Natural killer cell (primary cell): Measurements from ENCODE around the gene CSGALNACT2. TPM values are rescaled to one million over a fixed set of nuclear protein-coding genes. Genes with fewer than 3 reads are reported as not detected.

ENCODE experiments used
- ATAC-seq, 3 donors: fragments of 150-1000 bp in 2 of 3; fragments of 200-7000 bp in 1 of 3; cut with Tn5 transposase; 1 replicate in 1 of 3; 2 replicates in 2 of 3; pipeline ENCODE4 v1.10.0; 2021; ENCODE audit warnings: mild to moderate bottlenecking in 2 of 3, moderate library complexity in 2 of 3
- DNase-seq, 2 donors: peaks; one replicate each; pipeline versions ENCODE4 v3.0.0 to v3.0.0-alpha.2; 2013 to 2021; ENCODE audit warnings: mixed read lengths in 1 of 2
- H3K27ac ChIP-seq: one replicate; pipeline ENCODE4 v1.5.1; 2013; ENCODE audit warnings: mild to moderate bottlenecking, low read length
- H3K27me3 ChIP-seq: one replicate; pipeline ENCODE4 v1.6.1; 2013; ENCODE audit warnings: low read length; ENCODE audit not compliant: control insufficient read depth, insufficient read depth
- H3K36me3 ChIP-seq: one replicate; pipeline ENCODE4 v1.6.1; 2013; ENCODE audit warnings: low read length; ENCODE audit not compliant: control insufficient read depth, insufficient read depth
- H3K4me1 ChIP-seq: one replicate; pipeline ENCODE4 v1.6.1; 2013; ENCODE audit warnings: low read length; ENCODE audit not compliant: control insufficient read depth, insufficient read depth
- H3K4me3 ChIP-seq: one replicate; pipeline ENCODE4 v1.5.1; 2013; ENCODE audit warnings: low read length
- H3K9me3 ChIP-seq: one replicate; pipeline ENCODE4 v1.6.1; 2013; ENCODE audit warnings: low read length; ENCODE audit not compliant: control insufficient read depth, insufficient read depth
- H3K27ac Mint-ChIP-seq, 2 donors: one replicate each; pipeline ENCODE4 v1.8.0; 2022; ENCODE audit warnings: mild to moderate bottlenecking in 2 of 2, mixed read lengths in 2 of 2, moderate library complexity in 1 of 2
- H3K27me3 Mint-ChIP-seq, 2 donors: one replicate each; pipeline ENCODE4 v1.8.0; 2022; ENCODE audit warnings: low read depth in 2 of 2, mixed read lengths in 2 of 2
- H3K36me3 Mint-ChIP-seq: one replicate; pipeline ENCODE4 v1.8.0; 2022; ENCODE audit warnings: mixed read lengths
- H3K4me1 Mint-ChIP-seq, 2 donors: one replicate each; pipeline ENCODE4 v1.8.0; 2022; ENCODE audit warnings: mixed read lengths in 2 of 2
- H3K4me3 Mint-ChIP-seq: one replicate; pipeline ENCODE4 v1.8.0; 2022; ENCODE audit warnings: mild to moderate bottlenecking, moderate library complexity, mixed read lengths
- H3K9me3 Mint-ChIP-seq, 2 donors: one replicate each; pipeline ENCODE4 v1.8.0; 2022; ENCODE audit warnings: mixed read lengths in 2 of 2
- CTCF ChIP-seq: fragments of 200-600 bp; IDR thresholded peaks from one replicate; pipeline ENCODE4 v1.8.0; 2022; ENCODE audit warnings: antibody characterized with exemption
- WGBS: methylation state at CpG from one replicate; pipeline ENCODE4 v1.1.7; 2013; ENCODE audit warnings: missing lambda C conversion rate; ENCODE audit not compliant: insufficient coverage; 5-methylcytosine and 5-hydroxymethylcytosine counted together
- intact Hi-C: fragments of 100-400 bp; cut with micrococcal nuclease; formaldehyde crosslinking; loops from one replicate; pipeline ENCODE4 v1.14.2; 2022
- total RNA-seq, 4 donors: library from RNA; stranded (reverse); fragments of 120-200 nt in 1 of 4; gene quantifications; one replicate each; pipeline versions ENCODE4 v1.2.3 to v1.2.4, GENCODE V29; 2013 to 2022

The CSGALNACT2 gene
- total RNA-seq, 3 donors from 2014 or later (not counting 1 experiment from before 2014, with no cell fraction given) = 49.9 to 57.4 (median 52.8) TPM

DNA sequence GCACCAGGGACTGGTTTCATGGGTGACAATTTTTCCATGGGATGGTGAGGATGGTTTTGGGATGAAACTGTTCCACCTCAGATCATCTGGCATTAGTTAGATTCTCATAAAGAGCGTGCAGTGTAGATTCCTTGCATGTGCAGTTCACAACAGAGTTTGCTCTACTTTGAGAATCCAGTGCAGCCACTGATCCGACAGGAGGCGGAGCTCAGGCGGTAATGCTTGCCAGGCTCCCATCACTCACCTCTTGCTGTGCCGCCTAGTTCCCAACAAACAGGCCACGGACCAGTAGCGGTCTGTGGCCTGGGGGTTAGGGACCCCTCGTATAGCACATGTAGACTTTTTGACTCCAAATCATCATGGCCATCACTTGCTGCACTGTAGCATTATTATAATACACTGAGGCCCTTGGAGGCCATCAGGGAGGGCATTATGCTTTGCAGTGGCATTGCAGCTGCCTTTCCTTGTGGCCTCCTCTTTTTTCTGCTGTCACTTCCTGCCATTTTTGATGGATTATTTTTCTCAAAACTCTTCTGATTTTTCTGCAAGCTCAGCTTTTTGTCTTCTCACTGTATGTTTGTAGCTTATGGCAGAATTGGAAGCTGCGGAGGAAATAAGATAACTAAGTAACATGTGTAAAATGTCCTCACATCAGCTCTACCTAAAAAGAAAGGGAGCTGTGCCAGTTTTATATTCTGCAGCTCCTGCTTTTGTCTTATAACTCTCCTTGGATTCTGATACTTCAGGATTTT lies 18.5 kb downstream of the CSGALNACT2 start:
- peaks cover 20% of the 10 kb centered on the region for H3K36me3 ChIP-seq
- no peaks in the 10 kb centered on the region for H3K27me3 ChIP-seq
- TF ChIP-seq CTCF = no peak
- intact Hi-C loops = no loop called here
- peak overlapping the region; percentile 69 to 70 for H3K27ac Mint-ChIP-seq
- H3K27ac ChIP-seq = no peak overlapping the region
- no peak overlapping the region for H3K4me3 Mint-ChIP-seq
- DNase-seq = no peak
- ATAC-seq = no peak
- peaks cover 52 to 58% of the 10 kb centered on the region in 2 donors for H3K4me1 Mint-ChIP-seq
- no peaks in the 10 kb centered on the region for H3K27me3 Mint-ChIP-seq
- no peaks in the 10 kb centered on the region for H3K36me3 Mint-ChIP-seq
- H3K4me3 ChIP-seq = no peak overlapping the region
- no peaks in the 10 kb centered on the region for H3K9me3 ChIP-seq
- H3K4me1 ChIP-seq = peaks cover 16% of the 10 kb centered on the region
- no peaks in the 10 kb centered on the region for H3K9me3 Mint-ChIP-seq
- WGBS = 90% methylated on average over 9 of the region's 9 CpGs

- Mint-ChIP-seq H3K36me3 (no peaks in the 10 kb centered on the region), H3K27ac (no peak overlapping the region), H3K27me3 (no peaks in the 10 kb centered on the region), H3K9me3 (no peaks in the 10 kb centered on the region), H3K4me1 (peaks cover 66 to 68% of the 10 kb centered on the region in 2 donors), H3K4me3 (no peak overlapping the region)
- peaks cover 27% of the 10 kb centered on the region for H3K4me1 ChIP-seq
- no peak overlapping the region for H3K27ac ChIP-seq
- no peaks in the 10 kb centered on the region for H3K9me3 ChIP-seq
- DNase-seq (no peak), ATAC-seq (no peak)
- WGBS = 97% methylated on average over 4 of the region's 6 CpGs
- H3K27me3 ChIP-seq = no peaks in the 10 kb centered on the region
- H3K36me3 ChIP-seq = peaks cover 30% of the 10 kb centered on the region
- no peak for TF ChIP-seq CTCF
- H3K4me3 ChIP-seq = no peak overlapping the region
- intact Hi-C loops = no loop called here
Observed at GRCh38 chr10:43158636-43159035, 20.4 kb downstream of the CSGALNACT2 start.

GRCh38 chr10:43160046-43160920 lies 22.0 kb downstream of the CSGALNACT2 start:
- Histone ChIP-seq H3K9me3 (no peaks in the 10 kb centered on the region), H3K4me1 (peaks cover 27% of the 10 kb centered on the region), H3K27ac (no peak overlapping the region), H3K27me3 (no peaks in the 10 kb centered on the region), H3K4me3 (no peak overlapping the region), H3K36me3 (peaks cover 33% of the 10 kb centered on the region)
- ATAC-seq (peak in 1 of 3 donors; percentile 47), DNase-seq (no peak)
- WGBS = no CpG with 5 or more reads among the region's 1 CpG
- intact Hi-C loops = loop anchor here (5.0 kb wide), 1 partner anchor 33 kb away; no protein-coding TSS in a partner anchor
- Mint-ChIP-seq H3K36me3 (no peaks in the 10 kb centered on the region), H3K27me3 (no peaks in the 10 kb centered on the region), H3K4me3 (peak overlapping the region; percentile 3), H3K4me1 (peaks cover 62 to 69% of the 10 kb centered on the region in 2 donors), H3K27ac (peak overlapping the region; percentile 65 to 71), H3K9me3 (no peaks in the 10 kb centered on the region)
- no peak for TF ChIP-seq CTCF
